HPDE6-E6E7 (cell line): ENCODE results near the gene PPIF.

Source experiments
- DNase-seq: peaks from one replicate; pipeline ENCODE4 v3.0.0; 2011; ENCODE audit warnings: missing footprints; ENCODE audit errors: extremely low spot score

PPIF gene

DNA sequence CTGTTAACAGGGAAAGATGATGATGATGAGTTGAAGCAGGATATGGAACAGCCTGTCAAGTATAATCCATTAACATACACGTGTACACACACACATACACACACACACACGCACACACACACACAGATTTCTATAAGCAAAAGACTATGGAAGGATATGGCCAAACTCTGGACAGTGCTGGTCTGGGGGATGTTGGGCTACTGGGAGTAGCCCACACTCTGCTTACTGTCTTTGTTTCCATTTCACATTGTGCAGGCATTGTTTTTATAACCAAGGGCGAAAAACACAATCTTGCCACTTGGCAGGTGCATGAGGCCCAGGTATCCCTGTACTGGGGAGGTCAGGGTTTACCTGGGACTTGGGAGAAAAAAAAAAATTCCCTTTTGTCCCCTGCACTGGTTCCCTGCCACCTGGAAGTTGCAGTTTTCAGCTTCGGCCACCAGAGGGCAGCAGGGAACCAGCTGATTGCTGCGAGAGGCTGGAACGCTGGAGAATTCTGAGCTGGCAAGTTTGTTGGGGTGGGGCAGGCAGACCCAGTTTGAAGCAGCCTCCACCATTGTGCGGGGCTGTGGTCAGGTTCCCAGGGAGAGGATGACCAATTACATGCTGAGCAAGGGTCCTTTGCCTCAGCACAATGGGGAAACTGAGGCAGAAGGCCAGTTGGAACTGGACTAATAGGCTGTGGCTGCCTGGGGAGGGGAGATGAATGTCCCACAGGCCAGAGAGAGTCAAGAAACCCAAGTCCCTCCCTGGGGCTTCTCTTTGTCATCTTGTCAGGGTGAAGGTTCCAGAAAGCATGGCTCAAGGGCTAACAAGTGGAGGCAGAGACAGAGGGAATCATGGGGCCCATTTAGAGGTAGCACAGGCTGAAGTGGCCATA, 27.3 kb downstream of the PPIF start:
- DNase-seq, result peak; percentile 78

DNA sequence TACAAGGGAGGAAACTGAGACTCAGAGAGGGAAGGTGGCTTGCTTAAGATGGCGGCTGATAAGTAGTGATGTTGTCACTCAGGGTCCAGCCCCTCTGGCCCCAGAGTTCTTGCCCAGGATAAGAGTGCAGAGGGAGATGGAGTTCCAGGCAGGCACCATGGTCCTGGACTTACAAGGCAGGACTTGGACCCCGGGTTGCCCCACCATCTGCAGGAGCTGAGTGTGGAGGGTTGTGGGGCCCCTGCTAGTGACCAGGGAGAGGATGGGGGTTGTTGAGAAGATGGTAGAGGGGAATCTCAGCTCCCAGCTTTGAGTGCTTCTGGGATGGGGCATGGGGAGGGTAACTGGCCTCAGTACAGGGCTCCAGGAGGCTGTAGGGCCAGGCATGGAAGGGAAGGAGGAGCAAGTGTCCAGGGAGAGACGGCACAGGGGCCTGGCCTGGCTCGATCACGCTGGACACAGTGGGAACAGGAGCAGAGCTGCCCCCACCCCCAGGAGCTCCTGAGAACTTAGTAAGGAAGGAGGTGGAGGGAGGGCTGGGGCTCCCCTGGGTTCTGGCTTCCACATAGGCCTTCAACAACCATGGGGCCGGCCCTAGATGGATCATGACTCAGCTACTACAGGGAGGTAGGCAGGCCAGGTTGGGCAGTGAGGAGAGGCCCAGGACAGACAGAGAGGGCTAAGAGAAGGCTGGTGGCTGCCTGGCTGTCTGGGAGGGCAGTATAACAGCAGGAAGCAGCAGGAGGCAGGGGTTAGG, 28.2 kb downstream of the PPIF start:
- DNase-seq, result no peak

DNA sequence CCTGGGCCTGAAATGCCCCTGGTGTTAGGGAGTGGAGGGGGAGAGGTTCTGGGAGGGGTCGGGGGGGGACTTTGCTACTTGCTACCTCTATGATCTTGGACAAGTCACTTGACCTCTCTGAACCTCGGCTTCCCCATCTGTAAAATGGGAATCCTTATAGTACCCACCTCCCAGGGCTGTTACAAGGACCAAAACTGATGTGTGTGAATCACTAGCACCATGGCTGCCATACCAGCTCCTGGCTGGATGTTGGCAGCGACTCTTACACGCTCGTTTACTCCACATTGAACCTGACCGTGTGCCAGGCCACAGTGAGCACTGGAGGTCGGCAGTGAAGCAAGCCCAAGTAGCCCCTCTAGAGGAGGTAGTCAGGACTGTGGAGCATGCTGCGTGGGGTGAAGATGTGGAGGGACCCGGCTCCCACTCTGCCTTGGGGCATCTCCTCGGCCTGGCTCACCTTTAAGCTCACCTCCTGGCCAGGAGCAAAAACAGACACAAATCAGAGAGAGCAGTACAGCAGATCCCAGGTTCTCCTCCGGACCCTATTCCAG, 28.9 kb downstream of the PPIF start:
- DNase-seq, result no peak

- DNase-seq, result no peak
These were observed 29.7 kb downstream of the PPIF start for GRCh38 chr10:79376751-79377556.

DNA sequence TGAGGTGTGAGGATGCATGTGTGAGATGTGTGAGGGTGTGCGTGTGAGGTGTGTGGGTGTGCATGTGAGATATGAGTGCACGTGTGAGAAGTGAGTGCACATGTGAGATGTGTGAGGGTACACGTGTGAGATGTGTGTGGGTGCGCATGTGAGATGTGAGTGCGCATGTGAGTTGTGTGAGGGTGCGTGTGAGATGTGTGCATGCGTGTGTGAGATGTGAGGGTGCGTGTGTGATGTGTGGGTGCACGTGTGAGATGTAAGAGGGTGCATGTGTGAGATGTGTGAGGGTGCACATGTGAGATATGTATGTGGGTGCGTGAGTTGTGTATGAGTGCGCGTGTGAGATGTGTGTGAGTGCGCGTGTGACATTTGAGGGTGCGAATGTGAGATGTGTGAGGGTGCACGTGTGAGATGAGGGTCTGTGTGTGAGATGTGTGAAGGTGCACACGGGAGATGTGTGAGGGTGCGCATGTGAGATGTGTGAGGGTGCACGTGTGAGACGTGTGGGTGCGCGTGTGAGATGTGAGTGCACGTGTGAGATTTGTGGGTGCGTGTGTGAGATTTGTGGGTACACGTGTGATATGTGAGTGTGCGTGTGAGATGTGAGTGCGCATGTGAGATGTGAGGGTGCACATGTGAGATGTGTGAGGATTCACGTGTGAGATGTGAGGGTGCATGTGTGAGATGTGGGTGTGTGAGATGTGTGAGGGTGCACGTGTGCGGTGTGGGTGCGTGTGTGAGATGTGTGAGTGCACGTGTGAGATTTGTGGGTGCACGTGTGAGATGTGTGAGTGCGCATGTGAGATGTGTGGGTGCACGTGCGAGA, 30.5 kb downstream of the PPIF start:
- DNase-seq, result no peak

DNA sequence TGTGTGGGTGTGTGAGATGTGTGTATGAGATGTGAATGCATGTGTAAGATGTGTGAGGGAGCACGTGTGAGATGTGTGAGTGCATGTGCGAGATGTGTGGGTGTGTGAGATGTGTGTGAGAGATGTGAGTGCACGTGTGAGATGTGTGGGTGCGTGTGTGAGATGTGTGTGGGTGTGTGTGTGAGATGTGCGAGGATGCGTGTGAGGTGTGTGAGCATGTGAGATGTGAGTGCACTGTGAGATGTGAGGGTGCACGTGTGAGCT, 31.0 kb downstream of the PPIF start:
- DNase-seq, result no peak

GRCh38 chr10:79378647-79379511, 31.6 kb downstream of the PPIF start:
- DNase-seq, result no peak

DNA sequence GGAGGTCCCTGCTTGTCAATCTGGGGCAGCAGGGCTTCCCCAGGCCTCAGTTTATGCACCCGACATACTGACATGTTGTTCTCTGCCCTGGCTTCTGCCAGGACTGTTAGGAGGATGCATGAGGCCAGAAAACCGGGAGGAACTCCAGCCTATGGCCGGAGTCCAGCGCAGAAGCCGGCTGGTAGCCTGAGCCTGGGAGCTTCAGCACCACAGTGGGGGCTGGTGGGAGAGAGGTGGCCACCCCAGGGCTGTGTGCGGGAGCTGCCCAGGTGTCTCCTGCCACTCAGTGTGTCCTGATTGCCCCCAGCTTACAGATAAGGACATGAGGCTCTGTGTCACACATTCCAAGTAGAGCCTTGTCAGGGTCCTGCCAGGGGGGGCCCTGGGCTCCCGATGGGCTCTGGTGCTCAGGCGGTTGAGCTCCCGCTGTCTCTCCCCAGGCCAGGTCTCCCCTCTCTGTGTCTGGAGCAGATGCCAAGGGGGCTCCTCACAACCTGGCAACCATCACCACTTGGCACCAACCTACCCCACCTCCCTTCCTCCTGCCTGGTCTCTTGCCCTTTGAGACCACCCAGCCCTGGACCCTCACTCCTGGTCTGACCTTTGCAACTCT, 32.3 kb downstream of the PPIF start:
- no peak for DNase-seq

- no peak for DNase-seq
These were observed 33.1 kb downstream of the PPIF start for GRCh38 chr10:79380125-79380945.

- DNase-seq, result no peak
These were observed 33.9 kb downstream of the PPIF start for GRCh38 chr10:79380946-79381721.

DNA sequence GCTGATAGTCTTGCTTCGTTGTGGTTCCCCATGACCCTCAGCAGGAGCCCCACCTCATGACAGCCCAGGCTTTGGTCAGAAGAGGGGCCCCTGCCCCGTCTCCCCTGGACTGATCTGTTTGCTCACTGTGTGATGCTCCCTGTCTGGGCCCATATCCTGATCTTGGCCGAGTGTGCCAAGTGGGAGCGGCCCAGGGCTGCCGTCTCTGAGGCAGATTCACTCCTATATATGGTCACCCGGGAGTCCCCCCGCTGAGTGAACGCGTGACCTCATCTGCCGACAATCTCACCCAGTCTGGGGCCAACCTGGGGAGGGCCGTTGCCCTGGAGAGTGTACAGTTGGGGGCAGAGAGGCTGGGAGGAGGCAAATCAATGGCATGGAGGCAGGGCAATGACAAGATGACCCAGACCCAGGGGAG, 34.5 kb downstream of the PPIF start:
- no peak for DNase-seq

DNA sequence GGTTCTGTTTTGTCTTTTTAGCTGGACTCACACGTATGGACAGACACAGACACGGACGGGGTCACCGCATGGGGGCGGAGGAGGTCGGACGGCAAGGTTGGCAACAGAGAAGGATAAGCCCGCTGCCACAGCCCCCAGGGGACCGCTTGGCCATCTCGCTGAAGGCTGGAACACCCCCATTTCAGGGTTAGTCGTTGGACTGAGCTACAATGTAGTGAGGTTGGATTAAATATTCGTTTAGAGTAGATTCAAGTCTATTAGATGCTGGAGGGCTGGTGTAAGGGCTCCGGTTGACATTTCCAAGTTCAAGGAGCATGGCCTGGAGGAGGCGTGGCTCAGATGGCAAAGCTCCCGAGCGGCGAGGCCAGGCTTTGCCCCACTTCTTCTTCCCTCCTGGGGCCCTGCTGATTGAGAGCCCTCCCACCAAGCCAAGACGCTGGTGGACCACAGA, 35.2 kb downstream of the PPIF start:
- no peak for DNase-seq

GRCh38 chr10:79383974-79384606, 36.8 kb downstream of the PPIF start:
- no peak for DNase-seq

DNA sequence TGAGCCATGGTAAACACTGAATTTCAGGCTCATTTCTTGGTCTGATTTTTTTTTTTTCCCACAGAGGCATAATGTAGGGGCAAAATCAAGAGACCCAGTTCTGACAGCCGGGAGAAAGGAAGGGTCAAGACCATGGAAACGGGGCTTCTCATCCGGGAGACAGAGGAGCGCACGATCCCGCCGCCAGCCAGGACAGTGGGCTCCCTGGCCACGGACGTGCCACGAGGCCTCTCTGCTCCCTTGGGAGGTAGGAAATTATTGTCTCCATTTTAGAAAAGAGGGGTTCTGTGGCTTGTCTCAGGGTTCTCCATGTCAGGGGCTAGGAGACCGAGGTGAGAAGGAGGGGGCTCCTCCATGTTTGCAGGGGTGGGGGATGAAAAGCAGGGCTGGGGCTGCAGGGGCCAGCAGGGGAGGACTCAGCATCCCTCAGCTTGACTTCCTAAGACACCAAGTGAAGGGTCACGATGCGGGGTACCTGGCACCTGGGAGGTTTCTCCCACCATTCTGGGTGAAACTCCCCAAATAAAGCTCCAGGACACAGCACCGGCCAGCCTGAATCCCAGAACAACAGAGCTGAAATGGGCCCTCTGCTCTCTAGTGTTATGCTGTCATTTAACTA, 37.6 kb downstream of the PPIF start:
- DNase-seq, result no peak

DNA sequence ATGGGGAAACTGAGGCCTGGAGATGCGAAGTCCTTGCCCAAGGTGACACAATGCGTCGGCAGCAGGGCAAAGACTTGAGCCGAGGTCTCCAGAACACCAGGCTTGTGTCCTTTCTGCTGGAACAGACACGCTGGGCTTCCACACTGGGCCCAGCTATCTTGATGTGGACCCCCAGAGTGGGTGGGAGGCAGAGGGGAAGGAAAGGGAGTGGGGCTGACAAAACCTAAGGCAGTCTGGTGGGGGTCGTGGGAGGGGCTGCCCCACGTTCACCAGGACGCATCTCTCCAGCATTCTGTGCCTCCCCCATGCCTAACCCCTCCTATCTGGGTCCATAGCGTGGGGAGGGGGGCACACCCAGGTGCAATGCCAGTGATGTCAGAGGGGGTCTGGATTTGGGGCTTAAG, 38.1 kb downstream of the PPIF start:
- DNase-seq, result no peak

DNA sequence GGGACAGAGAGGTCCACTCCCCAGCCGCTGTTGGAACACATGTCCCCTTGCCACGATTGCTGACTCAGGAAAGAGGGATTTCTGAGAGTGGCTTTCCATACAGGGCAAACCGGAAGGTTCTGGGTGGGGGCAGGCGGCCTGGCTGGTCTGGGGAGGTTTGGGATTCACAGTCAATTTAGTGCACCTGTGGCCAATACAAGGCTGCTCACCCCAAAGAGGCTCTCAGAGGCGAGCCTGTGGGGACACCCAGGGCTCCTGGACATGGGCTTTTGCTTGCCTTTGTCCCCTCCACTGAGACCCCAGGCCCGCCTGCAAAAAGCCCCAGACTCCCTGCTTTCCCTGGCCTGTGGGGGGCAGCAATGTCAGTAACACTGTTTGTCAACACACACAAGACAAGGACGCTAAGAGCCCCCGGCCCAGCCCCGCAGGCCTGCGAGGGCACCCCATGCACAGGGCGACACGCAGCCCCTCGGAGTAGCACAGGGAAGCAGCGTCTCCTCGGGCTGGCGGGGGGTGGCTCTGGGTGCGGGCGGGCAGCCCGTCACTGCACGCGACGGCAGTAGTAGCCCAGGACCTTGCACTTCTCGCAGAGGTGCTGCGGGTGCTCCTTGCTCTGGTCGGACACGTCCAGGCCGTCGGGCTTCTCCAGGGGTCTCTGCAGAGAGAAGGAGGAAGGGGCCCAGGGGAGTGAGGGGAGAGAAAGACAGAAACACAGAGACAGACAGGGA, 38.7 kb downstream of the PPIF start:
- no peak for DNase-seq
